Left lung (tissue), 10 donors: ENCODE measurements around the gene FTCD. TPM values are rescaled to one million over a fixed set of nuclear protein-coding genes. Genes with fewer than 3 reads are reported as not detected.

ENCODE experiments used
- ATAC-seq: fragments of 200-7000 bp; cut with Tn5 transposase; one replicate; pipeline ENCODE4 v1.9.1; 2020; ENCODE audit warnings: moderate library complexity
- DNase-seq, 4 donors: peaks; one replicate each; pipeline ENCODE4 v3.0.0-alpha.2; 2013 to 2020
- H3K27ac ChIP-seq, 2 donors: fragments of 200-600 bp; sonication (generic) in 1 of 2; one replicate each; pipeline versions ENCODE4 v1.5.0 to v1.8.0; 2020 to 2021
- H3K27me3 ChIP-seq, 2 donors: fragments of 200-600 bp; sonication (generic) in 1 of 2; one replicate each; pipeline versions ENCODE4 v1.5.0 to v1.8.0; 2020 to 2021
- H3K36me3 ChIP-seq, 2 donors: fragments of 200-600 bp; sonication (generic) in 1 of 2; one replicate each; pipeline versions ENCODE4 v1.5.0 to v1.8.0; 2020 to 2021
- H3K4me1 ChIP-seq, 2 donors: fragments of 200-600 bp; one replicate each; pipeline ENCODE4 v1.8.0; 2021
- H3K4me3 ChIP-seq, 2 donors: fragments of 200-600 bp; sonication (generic) in 1 of 2; one replicate each; pipeline versions ENCODE4 v1.5.0 to v1.8.0; 2020 to 2021; ENCODE audit warnings: mild to moderate bottlenecking in 1 of 2
- H3K9me3 ChIP-seq, 2 donors: fragments of 200-600 bp; sonication (generic) in 1 of 2; one replicate each; pipeline versions ENCODE4 v1.5.0 to v1.8.0; 2020 to 2021
- intact Hi-C, 2 donors: fragments of 100-400 bp; cut with DNase I; formaldehyde crosslinking; loops; one replicate each; pipeline versions ENCODE4 v1.11.2 to v1.14.2; 2022
- polyA plus RNA-seq, 6 donors: library from polyadenylated mRNA; unstranded; fragments of 120-200 nt; gene quantifications; one replicate each; pipeline ENCODE4 v1.2.1, GENCODE V29; 2013; ENCODE audit not compliant: insufficient read length in 6 of 6
- total RNA-seq, 2 donors: library from RNA; stranded (reverse); fragmentation: NEBNext Ultra II Directional; extraction: Animal tissue kit (Norgen Biotek cat#: 25700); gene quantifications; one replicate each; pipeline ENCODE4 v1.2.1, GENCODE V29; 2021
- TF ChIP-seq, protein P1 (sequence below), 2 donors: fragments of 200-600 bp; sonication (generic) in 1 of 2; IDR thresholded peaks; one replicate each; pipeline versions ENCODE4 v1.5.0 to v1.8.0; 2021; ENCODE audit warnings: antibody characterized with exemption in 2 of 2
- donor health status: DM: no; HTN: yes; CAD: no.
- donor health status: DM: no; HTN: no; CAD: no.

Gene FTCD
- total and polyA plus RNA-seq, 8 donors: 0.29 to 2.4 (median 1.6) TPM

DNA sequence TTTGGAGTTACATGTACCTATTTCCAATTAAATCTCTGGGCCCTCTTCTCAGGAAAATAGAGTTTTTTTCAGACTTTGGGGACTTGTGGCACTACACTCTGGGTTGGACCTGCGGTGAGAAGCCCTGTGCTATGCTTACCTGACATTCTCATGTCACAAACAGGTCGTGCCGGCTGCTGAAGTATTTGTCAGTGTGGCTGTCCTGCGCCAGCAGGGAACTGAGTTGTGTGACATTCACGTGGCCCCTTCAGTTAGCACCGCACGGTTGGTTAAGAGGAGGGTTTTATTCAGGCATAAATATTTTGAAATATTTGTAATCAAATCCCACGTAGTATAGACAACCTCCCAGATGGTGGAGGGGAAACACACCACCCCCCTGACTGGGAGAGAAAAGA, 63.8 kb downstream of the FTCD start:
- peaks cover 0 to 4% of the 10 kb centered on the region in 2 donors for H3K4me1 ChIP-seq
- intact Hi-C loops: no loop called here
- peaks cover 0 to 5% of the 10 kb centered on the region in 2 donors for H3K27me3 ChIP-seq
- H3K36me3 ChIP-seq: no peaks in the 10 kb centered on the region
- TF ChIP-seq, protein P1, sequence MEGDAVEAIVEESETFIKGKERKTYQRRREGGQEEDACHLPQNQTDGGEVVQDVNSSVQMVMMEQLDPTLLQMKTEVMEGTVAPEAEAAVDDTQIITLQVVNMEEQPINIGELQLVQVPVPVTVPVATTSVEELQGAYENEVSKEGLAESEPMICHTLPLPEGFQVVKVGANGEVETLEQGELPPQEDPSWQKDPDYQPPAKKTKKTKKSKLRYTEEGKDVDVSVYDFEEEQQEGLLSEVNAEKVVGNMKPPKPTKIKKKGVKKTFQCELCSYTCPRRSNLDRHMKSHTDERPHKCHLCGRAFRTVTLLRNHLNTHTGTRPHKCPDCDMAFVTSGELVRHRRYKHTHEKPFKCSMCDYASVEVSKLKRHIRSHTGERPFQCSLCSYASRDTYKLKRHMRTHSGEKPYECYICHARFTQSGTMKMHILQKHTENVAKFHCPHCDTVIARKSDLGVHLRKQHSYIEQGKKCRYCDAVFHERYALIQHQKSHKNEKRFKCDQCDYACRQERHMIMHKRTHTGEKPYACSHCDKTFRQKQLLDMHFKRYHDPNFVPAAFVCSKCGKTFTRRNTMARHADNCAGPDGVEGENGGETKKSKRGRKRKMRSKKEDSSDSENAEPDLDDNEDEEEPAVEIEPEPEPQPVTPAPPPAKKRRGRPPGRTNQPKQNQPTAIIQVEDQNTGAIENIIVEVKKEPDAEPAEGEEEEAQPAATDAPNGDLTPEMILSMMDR (IDR thresholded peaks at IDR 0.05): no peak
- peak in 1 of 4 donors; percentile 46 for DNase-seq
- peaks cover 0 to 13% of the 10 kb centered on the region in 2 donors for H3K9me3 ChIP-seq
- H3K27ac ChIP-seq: peak overlapping the region; percentile 57 to 82
- no peak overlapping the region for H3K4me3 ChIP-seq
- no peak for ATAC-seq

DNA sequence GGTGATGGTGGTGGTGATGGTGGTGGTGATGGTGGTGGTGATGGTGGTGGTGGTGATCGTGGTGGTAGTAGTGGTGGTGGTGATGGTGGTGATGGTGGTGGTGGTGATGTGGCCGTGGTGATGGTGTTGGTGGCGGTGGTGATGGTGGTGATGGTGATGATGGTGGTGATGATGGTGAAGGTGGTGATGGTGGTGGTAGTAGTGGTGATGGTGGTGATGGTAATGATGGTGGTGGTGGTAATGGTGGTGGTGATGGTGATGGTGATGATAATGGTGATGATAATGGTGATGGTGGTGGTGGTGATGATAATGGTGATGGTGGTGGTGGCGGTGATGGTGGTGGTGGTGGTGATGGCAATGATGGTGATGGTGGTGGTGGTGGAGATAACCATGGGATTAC, 64.3 kb downstream of the FTCD start:
- no peak for DNase-seq
- ATAC-seq: no peak
- H3K4me1 ChIP-seq: peaks cover 0 to 4% of the 10 kb centered on the region in 2 donors
- no peaks in the 10 kb centered on the region for H3K27me3 ChIP-seq
- peaks cover 0 to 13% of the 10 kb centered on the region in 2 donors for H3K9me3 ChIP-seq
- no peak overlapping the region for H3K4me3 ChIP-seq
- no peaks in the 10 kb centered on the region for H3K36me3 ChIP-seq
- intact Hi-C loops: no loop called here
- TF ChIP-seq, protein P1 (IDR thresholded peaks at IDR 0.05): no peak
- no peak overlapping the region for H3K27ac ChIP-seq

DNA sequence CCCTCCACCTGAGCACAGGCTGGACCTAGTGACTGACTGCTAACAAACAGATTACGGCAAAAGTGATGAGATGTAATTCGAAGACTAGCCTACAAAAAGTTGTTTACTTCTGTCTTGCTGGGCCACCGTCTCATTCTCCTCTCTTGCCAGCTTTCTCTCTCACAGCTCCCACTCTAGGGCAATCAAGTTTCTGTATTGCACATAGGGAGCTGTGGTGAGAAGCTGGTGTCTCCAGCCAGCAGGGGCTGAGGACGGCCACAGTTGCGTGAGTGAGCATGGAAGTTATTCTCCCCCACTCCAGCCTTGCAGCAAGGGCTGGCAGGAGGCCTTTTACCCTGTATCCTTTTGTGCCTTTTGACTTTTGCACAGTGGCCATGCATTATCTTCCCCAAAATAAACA, 66.1 kb downstream of the FTCD start:
- Histone ChIP-seq H3K27ac (no peak overlapping the region), H3K4me1 (peaks cover 0 to 4% of the 10 kb centered on the region in 2 donors), H3K27me3 (peaks cover 0 to 5% of the 10 kb centered on the region in 2 donors), H3K4me3 (no peak overlapping the region), H3K9me3 (peaks cover 0 to 13% of the 10 kb centered on the region in 2 donors), H3K36me3 (no peaks in the 10 kb centered on the region)
- DNase-seq (no peak), ATAC-seq (no peak)
- intact Hi-C loops: no loop called here
- TF ChIP-seq, protein P1 (IDR thresholded peaks at IDR 0.05): no peak

DNA sequence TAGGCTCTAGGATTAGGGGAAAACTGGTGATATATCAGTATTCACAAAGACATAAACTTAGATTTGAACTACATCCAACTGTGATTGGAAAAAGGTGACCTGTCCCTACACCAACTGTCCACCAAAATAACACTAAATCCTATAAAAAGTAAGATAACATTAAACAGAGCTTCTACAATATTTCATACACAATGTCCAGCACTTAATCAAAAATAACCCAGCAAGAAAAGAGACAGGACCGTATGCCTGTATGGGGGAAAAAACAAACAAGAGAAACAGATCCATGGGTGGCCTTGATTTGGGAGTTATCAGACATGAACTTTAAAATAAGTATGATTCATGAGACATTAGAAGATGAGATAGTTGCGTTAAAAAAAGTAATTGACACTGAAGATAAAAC, 67.2 kb downstream of the FTCD start:
- TF ChIP-seq, protein P1 (IDR thresholded peaks at IDR 0.05): no peak
- no peak overlapping the region for H3K27ac ChIP-seq
- H3K9me3 ChIP-seq: peaks cover 0 to 13% of the 10 kb centered on the region in 2 donors
- no peak for DNase-seq
- H3K36me3 ChIP-seq: no peaks in the 10 kb centered on the region
- intact Hi-C loops: no loop called here
- peaks cover 0 to 16% of the 10 kb centered on the region in 2 donors for H3K27me3 ChIP-seq
- H3K4me1 ChIP-seq: peaks cover 0 to 4% of the 10 kb centered on the region in 2 donors
- no peak for ATAC-seq
- H3K4me3 ChIP-seq: no peak overlapping the region

DNA sequence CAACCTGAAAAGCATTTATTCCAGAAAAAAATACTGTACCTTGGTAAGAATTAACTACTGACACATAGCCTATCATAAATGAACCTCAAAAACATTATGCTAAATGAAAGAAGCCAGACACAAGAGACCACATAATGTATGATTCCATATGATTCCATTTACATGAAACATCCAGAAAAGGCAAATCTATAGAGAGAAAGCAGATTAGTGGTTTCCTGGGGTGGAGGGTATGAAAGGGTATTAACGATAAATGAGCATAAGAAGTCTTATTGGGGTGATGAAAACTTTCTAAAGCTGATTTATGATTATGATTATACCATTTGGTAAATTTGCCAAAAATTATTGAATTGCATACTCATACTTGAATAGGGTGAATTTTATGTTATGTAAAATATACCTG, 67.7 kb downstream of the FTCD start:
- H3K27me3 ChIP-seq: peaks cover 0 to 22% of the 10 kb centered on the region in 2 donors
- ATAC-seq: no peak
- TF ChIP-seq, protein P1 (IDR thresholded peaks at IDR 0.05): no peak
- H3K4me1 ChIP-seq: peaks cover 0 to 4% of the 10 kb centered on the region in 2 donors
- intact Hi-C loops: no loop called here
- H3K27ac ChIP-seq: no peak overlapping the region
- no peak for DNase-seq
- H3K9me3 ChIP-seq: peaks cover 0 to 13% of the 10 kb centered on the region in 2 donors
- no peaks in the 10 kb centered on the region for H3K36me3 ChIP-seq
- no peak overlapping the region for H3K4me3 ChIP-seq

Other genes starting within 250 kb of the FTCD start
- 100 to 1,000 TPM; 272 to 322 TPM for gene COL6A1, start 173.8 kb downstream of the FTCD start, total RNA-seq
- gene COL6A1, start 173.8 kb downstream of the FTCD start, polyA plus RNA-seq: 100 to 1,000 TPM; 309 to 574 (median 406) TPM
- 100 to 1,000 TPM; 405 to 474 TPM for gene COL6A2, start 57.5 kb downstream of the FTCD start, total RNA-seq
- 100 to 1,000 TPM; 362 to 647 (median 454) TPM for gene COL6A2, start 57.5 kb downstream of the FTCD start, polyA plus RNA-seq
- gene SPATC1L, start 28.9 kb upstream of the FTCD start, total RNA-seq: 10 to 100 TPM in 1 of 2 donors, 1 to 10 TPM in 1; 5.0 to 10.3 TPM
- gene SPATC1L, start 28.9 kb upstream of the FTCD start, polyA plus RNA-seq: 10 to 100 TPM in 5 of 6 donors, 1 to 10 TPM in 1; 7.0 to 17.7 (median 13.1) TPM
- 100 to 1,000 TPM in 1 of 2 donors, 10 to 100 TPM in 1; 80.7 to 184 TPM for gene LSS, start 73.2 kb upstream of the FTCD start, total RNA-seq
- 10 to 100 TPM; 34.9 to 62.6 (median 45.4) TPM for gene LSS, start 73.2 kb upstream of the FTCD start, polyA plus RNA-seq
- 10 to 100 TPM; 77.4 to 91.5 TPM for gene MCM3AP, start 130.0 kb upstream of the FTCD start, total RNA-seq
- 100 to 1,000 TPM in 2 of 6 donors, 10 to 100 TPM in 4; 82.9 to 106 (median 99.1) TPM for gene MCM3AP, start 130.0 kb upstream of the FTCD start, polyA plus RNA-seq
- 10 to 100 TPM in 1 of 2 donors, 1 to 10 TPM in 1; 6.1 to 12.6 TPM for gene YBEY, start 130.8 kb upstream of the FTCD start, total RNA-seq
- 10 to 100 TPM; 16.4 to 23.1 (median 19.2) TPM for gene YBEY, start 130.8 kb upstream of the FTCD start, polyA plus RNA-seq
- 1 to 10 TPM; 5.8 to 6.4 TPM for gene C21orf58, start 168.3 kb upstream of the FTCD start, total RNA-seq
- gene C21orf58, start 168.3 kb upstream of the FTCD start, polyA plus RNA-seq: 10 to 100 TPM; 16.5 to 24.6 (median 19.7) TPM
- gene PCNT, start 168.6 kb upstream of the FTCD start, total RNA-seq: 10 to 100 TPM; 25.7 to 33.1 TPM
- 10 to 100 TPM; 31.1 to 35.4 (median 32.4) TPM for gene PCNT, start 168.6 kb upstream of the FTCD start, polyA plus RNA-seq